Liver (tissue), 9 donors: Measurements from ENCODE around the gene CACNA2D1. TPM values are rescaled to one million over a fixed set of nuclear protein-coding genes. Genes with fewer than 3 reads are reported as not detected.

ENCODE experiments used
- DNase-seq: peaks from one replicate; pipeline ENCODE4 v3.0.0-alpha.2; 2017; ENCODE audit warnings: low spot score
- H3K27ac ChIP-seq, 2 donors: one replicate each; pipeline ENCODE4 v1.7.0; 2013; ENCODE audit warnings: inconsistent platforms in 2 of 2, low read length in 2 of 2, control low read depth in 1 of 2, low read depth in 1 of 2, mild to moderate bottlenecking in 1 of 2
- H3K27me3 ChIP-seq, 4 donors: one replicate each; pipeline versions ENCODE4 v1.6.1 to v1.7.0; 2013; ENCODE audit warnings: low read length in 3 of 4, inconsistent platforms in 1 of 4, mild to moderate bottlenecking in 1 of 4, moderate library complexity in 1 of 4; ENCODE audit not compliant: control insufficient read depth in 4 of 4, insufficient read depth in 4 of 4
- H3K36me3 ChIP-seq, 4 donors: one replicate each; pipeline versions ENCODE4 v1.6.1 to v1.7.0; 2013; ENCODE audit warnings: low read length in 3 of 4, mild to moderate bottlenecking in 3 of 4, low read depth in 1 of 4, moderate library complexity in 1 of 4; ENCODE audit not compliant: control insufficient read depth in 4 of 4, insufficient read depth in 3 of 4
- H3K4me1 ChIP-seq, 4 donors: one replicate each; pipeline versions ENCODE4 v1.6.1 to v1.7.0; 2013; ENCODE audit warnings: low read length in 3 of 4, mild to moderate bottlenecking in 3 of 4, moderate library complexity in 1 of 4; ENCODE audit not compliant: control insufficient read depth in 4 of 4, insufficient read depth in 4 of 4
- H3K4me3 ChIP-seq, 3 donors: one replicate each; pipeline versions ENCODE4 v1.6.1 to v1.7.0; 2013; ENCODE audit warnings: low read length in 3 of 3, control low read depth in 1 of 3, low read depth in 1 of 3, mild to moderate bottlenecking in 1 of 3
- H3K9ac ChIP-seq, 2 donors: one replicate each; pipeline ENCODE4 v1.7.0; 2013; ENCODE audit warnings: low read length in 2 of 2, mild to moderate bottlenecking in 2 of 2, moderate library complexity in 2 of 2, control low read depth in 1 of 2, low read depth in 1 of 2
- H3K9me3 ChIP-seq, 4 donors: one replicate each; pipeline versions ENCODE4 v1.6.1 to v1.7.0; 2013; ENCODE audit warnings: low read length in 3 of 4; ENCODE audit not compliant: control insufficient read depth in 4 of 4
- EGR1 ChIP-seq, 2 donors: IDR thresholded peaks; 2 replicates each; pipeline ENCODE4 v1.6.1; 2016 to 2018; ENCODE audit warnings: antibody characterized with exemption in 2 of 2, low read depth in 2 of 2
- FOXA2 ChIP-seq: IDR thresholded peaks from 2 replicates; pipeline ENCODE4 v1.6.1; 2016; ENCODE audit warnings: antibody characterized with exemption
- HNF4A ChIP-seq, 2 donors: conservative IDR thresholded peaks; 2 replicates each; pipeline ENCODE4 v1.6.1; 2016; ENCODE audit warnings: antibody characterized with exemption in 2 of 2, mild to moderate bottlenecking in 2 of 2
- HNF4G ChIP-seq: IDR thresholded peaks from 2 replicates; pipeline ENCODE4 v1.6.1; 2016; ENCODE audit warnings: antibody characterized with exemption
- JUND ChIP-seq, 2 donors: IDR thresholded peaks; 2 replicates each; pipeline ENCODE4 v1.6.1; 2016; ENCODE audit warnings: antibody characterized with exemption in 2 of 2
- RAD21 ChIP-seq, 2 donors: IDR thresholded peaks; 2 replicates each; pipeline ENCODE4 v1.6.1; 2016; ENCODE audit warnings: antibody characterized with exemption in 2 of 2, mild to moderate bottlenecking in 2 of 2
- REST ChIP-seq: IDR thresholded peaks from 2 replicates; pipeline ENCODE4 v1.6.1; 2016; ENCODE audit warnings: antibody characterized with exemption, mild to moderate bottlenecking
- RXRA ChIP-seq, 2 donors: IDR thresholded peaks; 2 replicates each; pipeline ENCODE4 v1.6.1; 2017 to 2018; ENCODE audit warnings: antibody characterized with exemption in 2 of 2, mild to moderate bottlenecking in 1 of 2
- SP1 ChIP-seq: IDR thresholded peaks from 2 replicates; pipeline ENCODE4 v1.6.1; 2018; ENCODE audit warnings: antibody characterized with exemption, mild to moderate bottlenecking
- TAF1 ChIP-seq: conservative IDR thresholded peaks from 2 replicates; pipeline ENCODE4 v1.6.1; 2016; ENCODE audit warnings: antibody characterized with exemption, mild to moderate bottlenecking
- ZBTB33 ChIP-seq: IDR thresholded peaks from 2 replicates; pipeline ENCODE4 v1.6.1; 2016; ENCODE audit warnings: antibody characterized with exemption
- WGBS: extraction: QIAGEN DNeasy Blood & Tissue Kit; methylation state at CpG from one replicate; pipeline ENCODE4 v1.1.7; 2013; 5-methylcytosine and 5-hydroxymethylcytosine counted together
- polyA plus RNA-seq, 2 donors: library from polyadenylated mRNA; stranded (reverse) in 1 of 2; unstranded in 1 of 2; fragments of 200-250 nt in 1 of 2; fragments of >200 nt in 1 of 2; fragmentation: Nextera tagmentation in 1 of 2; extraction: Ambion mirVana in 1 of 2; gene quantifications; one replicate each; pipeline versions ENCODE4 v1.2.1 to v1.2.3, GENCODE V29; 2013 to 2015
- total RNA-seq, 2 donors: library from RNA; depleted of rRNA; stranded (reverse); fragments of >200 nt; gene quantifications; one replicate each; pipeline ENCODE4 v1.2.3, GENCODE V29; 2014
- TF ChIP-seq, protein P1 (sequence below): fragments of 150-350 bp; IDR thresholded peaks from 2 replicates; pipeline ENCODE4 v1.5.1; 2017; ENCODE audit warnings: improper control_type of control experiment, low read depth, low read length; ENCODE audit not compliant: missing input control
- donor health status: healthy.
- donor health status: healthy.
- donor health status: healthy.
- donor health status: healthy.
- donor health status: healthy.

The CACNA2D1 gene
- total and polyA plus RNA-seq, 4 donors = 0.42 to 2.3 (median 0.94) TPM

DNA sequence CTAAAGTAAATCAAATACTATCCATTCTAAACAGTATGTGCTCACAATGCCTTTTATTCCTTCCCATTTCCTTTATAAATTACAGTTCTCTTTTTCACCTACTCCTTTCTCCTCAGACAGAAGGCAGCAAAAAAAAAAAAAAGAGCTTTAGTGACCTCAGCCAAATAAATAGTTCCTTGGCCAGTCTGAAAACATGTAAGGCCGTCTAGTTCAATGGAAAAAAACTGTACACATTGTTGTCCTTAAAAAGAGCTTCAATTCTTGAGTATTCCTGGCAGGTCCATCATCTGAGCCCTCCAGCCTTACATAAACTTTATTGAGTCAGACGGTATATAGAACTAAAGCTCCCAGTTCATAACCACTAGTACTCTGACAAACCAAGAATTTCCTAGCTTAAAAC lies 185.4 kb downstream of the CACNA2D1 start (continued):
- TF ChIP-seq RAD21 (IDR thresholded peaks at IDR 0.05) (no peak), FOXA2 (no peak), JUND (IDR thresholded peaks at IDR 0.05) (no peak), SP1 (no peak), ZBTB33 (no peak), HNF4G (no peak)

DNA sequence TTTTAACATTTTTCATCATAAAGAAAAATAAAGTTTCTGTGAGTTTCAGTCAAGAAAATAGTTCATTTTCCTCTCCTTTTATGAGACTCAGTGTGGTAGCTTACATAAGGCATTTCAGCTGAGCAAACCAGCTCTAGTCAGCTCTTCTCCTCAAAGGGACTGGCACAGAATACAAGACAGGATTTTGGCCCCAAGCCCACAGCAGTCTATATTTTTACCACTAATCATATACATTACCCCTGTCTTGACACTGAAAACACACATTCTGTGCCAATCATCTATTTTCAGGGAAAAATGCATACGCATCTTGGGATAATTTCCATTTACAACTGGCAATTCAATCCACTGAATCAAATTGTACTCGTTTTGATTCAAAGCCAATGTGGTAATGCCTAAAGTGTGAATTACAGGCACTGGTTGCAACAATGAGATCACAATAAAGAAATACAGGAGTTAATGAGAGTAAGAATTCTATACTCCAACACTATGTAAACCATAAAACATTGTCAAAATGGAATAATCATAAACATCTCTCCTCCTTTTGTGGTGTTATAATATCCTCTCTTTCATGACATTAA lies 186.4 kb downstream of the CACNA2D1 start:
- TF ChIP-seq TAF1 = no peak
- no peak for TF ChIP-seq HNF4A (conservative IDR thresholded peaks at IDR 0.05)
- no peak for TF ChIP-seq REST
- no peak for TF ChIP-seq HNF4G
- TF ChIP-seq SP1 = no peak
- TF ChIP-seq JUND (IDR thresholded peaks at IDR 0.05) = no peak
- no peak for TF ChIP-seq RXRA (IDR thresholded peaks at IDR 0.05)
- TF ChIP-seq EGR1 (IDR thresholded peaks at IDR 0.05; ENCODE audit: low read depth in 2 of 2) = no peak
- TF ChIP-seq, protein P1, sequence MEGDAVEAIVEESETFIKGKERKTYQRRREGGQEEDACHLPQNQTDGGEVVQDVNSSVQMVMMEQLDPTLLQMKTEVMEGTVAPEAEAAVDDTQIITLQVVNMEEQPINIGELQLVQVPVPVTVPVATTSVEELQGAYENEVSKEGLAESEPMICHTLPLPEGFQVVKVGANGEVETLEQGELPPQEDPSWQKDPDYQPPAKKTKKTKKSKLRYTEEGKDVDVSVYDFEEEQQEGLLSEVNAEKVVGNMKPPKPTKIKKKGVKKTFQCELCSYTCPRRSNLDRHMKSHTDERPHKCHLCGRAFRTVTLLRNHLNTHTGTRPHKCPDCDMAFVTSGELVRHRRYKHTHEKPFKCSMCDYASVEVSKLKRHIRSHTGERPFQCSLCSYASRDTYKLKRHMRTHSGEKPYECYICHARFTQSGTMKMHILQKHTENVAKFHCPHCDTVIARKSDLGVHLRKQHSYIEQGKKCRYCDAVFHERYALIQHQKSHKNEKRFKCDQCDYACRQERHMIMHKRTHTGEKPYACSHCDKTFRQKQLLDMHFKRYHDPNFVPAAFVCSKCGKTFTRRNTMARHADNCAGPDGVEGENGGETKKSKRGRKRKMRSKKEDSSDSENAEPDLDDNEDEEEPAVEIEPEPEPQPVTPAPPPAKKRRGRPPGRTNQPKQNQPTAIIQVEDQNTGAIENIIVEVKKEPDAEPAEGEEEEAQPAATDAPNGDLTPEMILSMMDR = no peak
- WGBS = 77% methylated on average over 2 of the region's 2 CpGs
- no peak overlapping the region for H3K4me3 ChIP-seq
- H3K4me1 ChIP-seq = no peaks in the 10 kb centered on the region
- no peaks in the 10 kb centered on the region for H3K9me3 ChIP-seq
- no peak overlapping the region for H3K27ac ChIP-seq
- no peak overlapping the region for H3K9ac ChIP-seq
- H3K36me3 ChIP-seq = no peaks in the 10 kb centered on the region
- peaks cover 0 to 2% (median 0%) of the 10 kb centered on the region in 4 donors for H3K27me3 ChIP-seq
- DNase-seq = no peak

- Histone ChIP-seq H3K27ac (no peak overlapping the region), H3K4me1 (no peaks in the 10 kb centered on the region), H3K27me3 (peaks cover 0 to 2% (median 0%) of the 10 kb centered on the region in 4 donors), H3K9ac (no peak overlapping the region), H3K4me3 (no peak overlapping the region), H3K9me3 (no peaks in the 10 kb centered on the region), H3K36me3 (no peaks in the 10 kb centered on the region)
- no peak for DNase-seq
- WGBS = 74% methylated on average over 3 of the region's 3 CpGs
- TF ChIP-seq RAD21 (IDR thresholded peaks at IDR 0.05) = no peak
- TF ChIP-seq, protein P1 = no peak
Observed at GRCh38 chr7:82255706-82256105, 187.9 kb downstream of the CACNA2D1 start.
